OCI-LY1 (cell line): ENCODE measurements around the gene CDH22.

ENCODE experiments used
- CTCF ChIP-seq: fragments of 200-600 bp; sonication (generic), shearing (Covaris generic); IDR thresholded peaks from 2 replicates; pipeline ENCODE4 v1.5.1; 2017; ENCODE audit warnings: mild to moderate bottlenecking, antibody characterized with exemption, low read length, moderate library complexity, mixed read lengths
- EZH2 ChIP-seq: fragments of 200-600 bp; sonication (generic), shearing (Covaris generic); IDR thresholded peaks from 2 replicates; pipeline ENCODE4 v1.8.0; 2017; ENCODE audit warnings: borderline replicate concordance, mixed run types, mild to moderate bottlenecking, antibody characterized with exemption, low read length, moderate library complexity, mixed read lengths

- TF ChIP-seq CTCF, result no peak
- TF ChIP-seq EZH2, result no peak
Observed at GRCh38 chr20:46127396-46128010, 180.8 kb downstream of the CDH22 start.
